Measurements from ENCODE around the gene SNN.

The SNN gene

DNA sequence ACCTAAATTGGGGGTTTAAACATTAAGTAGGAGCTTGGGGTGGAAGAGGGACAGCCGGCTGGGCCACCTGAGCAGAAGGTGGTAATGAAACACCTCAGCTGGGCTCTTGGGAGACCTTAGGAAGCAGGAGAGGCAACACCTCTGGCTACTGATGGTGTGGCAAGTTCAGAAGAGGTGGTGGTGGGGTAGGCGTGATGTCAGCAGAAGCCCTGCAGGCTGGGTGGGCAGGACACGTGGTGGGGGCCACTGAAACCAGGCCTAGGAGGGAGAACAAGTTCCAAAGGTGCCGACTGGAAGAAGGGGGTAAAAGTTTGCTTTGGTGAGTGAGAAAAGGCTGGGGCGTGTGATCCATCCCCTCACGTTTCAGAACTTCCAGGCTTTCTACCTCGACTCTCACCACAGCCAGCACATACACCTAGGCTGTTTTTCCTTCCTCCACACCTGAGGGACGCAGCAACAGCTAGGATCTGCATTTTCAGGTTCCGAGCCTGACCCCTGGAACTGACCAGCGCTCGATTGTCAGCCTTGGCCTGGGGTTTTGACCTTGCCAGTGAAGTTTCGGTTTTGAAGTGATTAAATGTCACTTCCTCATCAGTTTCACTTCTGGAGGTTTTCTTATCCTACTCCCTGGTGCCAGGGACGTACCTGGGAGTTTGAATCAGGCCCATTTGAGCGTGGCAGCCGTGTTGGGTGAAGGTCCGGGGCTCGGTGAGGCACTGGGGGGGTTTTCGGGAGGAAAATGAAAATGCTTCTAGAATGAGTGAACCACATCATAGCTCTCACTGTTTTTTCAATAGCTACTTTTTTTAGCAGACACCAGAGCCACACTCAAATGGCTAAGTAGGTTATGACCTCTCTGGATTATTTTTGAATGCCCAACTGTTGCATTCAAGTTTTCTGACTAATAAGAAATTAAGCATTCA lies 10.0 kb downstream of the SNN start:
- H3K27ac Mint-ChIP-seq: peak overlapping the region; percentile 70
- no peaks in the 10 kb centered on the region for H3K36me3 Mint-ChIP-seq
- H3K9me3 Mint-ChIP-seq (ENCODE audit: low read depth): no peaks in the 10 kb centered on the region
- H3K27me3 Mint-ChIP-seq: no peaks in the 10 kb centered on the region
- H3K4me1 Mint-ChIP-seq (ENCODE audit: low read depth): peaks cover 76% of the 10 kb centered on the region
- H3K4me3 Mint-ChIP-seq: no peak overlapping the region

DNA sequence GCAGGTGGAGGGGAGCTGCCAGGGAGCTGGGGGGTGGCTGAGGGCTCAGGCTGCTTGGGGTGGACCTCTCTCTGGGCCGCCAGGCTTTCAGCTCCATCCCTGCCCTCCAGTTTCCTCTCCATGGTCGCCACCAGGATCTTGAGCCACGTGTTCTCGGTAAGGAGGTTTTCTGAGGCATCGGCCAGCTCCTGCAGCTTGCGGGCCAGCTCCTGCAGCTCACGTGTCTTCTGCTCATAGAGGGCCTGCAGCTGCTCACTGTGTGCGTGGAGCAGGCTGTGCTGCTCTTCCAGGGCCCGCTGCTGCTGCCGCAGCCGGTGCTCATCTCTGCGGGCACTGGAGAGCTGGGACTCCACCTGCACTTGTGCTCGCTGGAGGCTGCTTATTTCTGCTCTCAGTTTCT lies 11.0 kb downstream of the SNN start:
- no peaks in the 10 kb centered on the region for H3K27me3 Mint-ChIP-seq
- H3K36me3 Mint-ChIP-seq: peaks cover 2% of the 10 kb centered on the region
- no peak overlapping the region for H3K27ac Mint-ChIP-seq
- H3K4me1 Mint-ChIP-seq (ENCODE audit: low read depth): peaks cover 68% of the 10 kb centered on the region
- no peaks in the 10 kb centered on the region for H3K9me3 Mint-ChIP-seq (ENCODE audit: low read depth)
- no peak overlapping the region for H3K4me3 Mint-ChIP-seq

GRCh38 chr16:11679941-11680911 lies 12.0 kb downstream of the SNN start:
- H3K4me3 Mint-ChIP-seq: no peak overlapping the region

DNA sequence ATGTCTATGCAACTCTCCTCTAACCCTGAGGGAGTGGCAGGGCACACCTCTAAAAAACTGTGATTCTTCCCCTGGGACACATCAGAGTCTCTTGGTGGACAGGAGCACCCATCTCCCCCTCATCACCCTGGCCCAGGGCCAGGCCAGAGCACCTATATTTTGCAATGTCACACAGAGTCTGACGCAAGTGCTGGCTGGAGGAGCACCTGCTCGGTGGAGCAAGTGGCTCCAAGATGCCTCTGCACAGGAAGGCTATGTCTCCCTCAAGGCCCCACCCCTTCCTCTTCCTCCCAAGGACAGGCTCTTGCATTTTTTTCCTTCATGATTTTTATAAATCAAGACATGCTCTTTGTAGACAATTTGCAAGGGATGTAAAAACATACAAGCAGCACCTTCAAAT lies 13.3 kb downstream of the SNN start:
- Mint-ChIP-seq H3K4me3 (peak overlapping the region; percentile 36), H3K36me3 (peaks cover 4% of the 10 kb centered on the region), H3K27me3 (no peaks in the 10 kb centered on the region), H3K27ac (peak overlapping the region; percentile 84), H3K9me3 (ENCODE audit: low read depth) (no peaks in the 10 kb centered on the region), H3K4me1 (ENCODE audit: low read depth) (peaks cover 57% of the 10 kb centered on the region)

More at GRCh38 chr16:11679941-11680911, 12.0 kb downstream of the SNN start:
- Mint-ChIP-seq H3K9me3 (ENCODE audit: low read depth) (no peaks in the 10 kb centered on the region), H3K36me3 (peaks cover 2% of the 10 kb centered on the region), H3K27me3 (no peaks in the 10 kb centered on the region), H3K27ac (peak overlapping the region; percentile 88), H3K4me1 (ENCODE audit: low read depth) (peaks cover 64% of the 10 kb centered on the region)

DNA sequence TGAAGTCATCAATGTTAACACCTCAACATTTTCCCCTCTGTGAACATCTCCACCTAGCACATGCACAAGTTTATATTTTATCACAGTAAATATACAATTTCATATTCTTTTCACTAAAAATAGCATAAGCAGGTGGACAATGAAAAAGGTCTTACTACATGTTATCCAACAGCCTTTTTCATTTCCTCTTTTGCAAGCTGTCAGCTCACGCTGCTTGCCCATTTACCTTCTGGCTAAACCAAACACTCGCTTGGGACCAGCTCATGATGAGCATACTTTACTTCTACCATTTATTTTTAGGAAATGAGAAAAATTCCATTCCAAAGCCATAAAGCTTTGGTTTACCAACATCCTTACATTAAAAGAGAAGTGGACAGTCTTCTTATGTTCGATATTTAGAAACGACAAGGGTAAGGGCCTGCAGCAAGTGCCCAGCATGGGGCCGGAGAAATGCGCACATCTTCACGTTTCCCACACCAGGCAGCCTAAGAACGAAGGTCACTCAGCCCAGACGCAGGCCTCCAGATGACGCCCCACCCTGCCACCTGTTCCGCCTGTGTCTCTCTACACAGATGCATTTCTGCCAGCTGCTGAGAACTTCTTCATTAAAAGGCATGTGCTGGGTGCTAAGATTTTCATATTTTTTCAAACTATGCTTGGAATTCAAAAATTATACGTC lies 13.9 kb downstream of the SNN start:
- Mint-ChIP-seq H3K27ac (peak overlapping the region; percentile 84), H3K36me3 (peaks cover 4% of the 10 kb centered on the region), H3K4me1 (ENCODE audit: low read depth) (peaks cover 54% of the 10 kb centered on the region), H3K27me3 (no peaks in the 10 kb centered on the region), H3K9me3 (ENCODE audit: low read depth) (no peaks in the 10 kb centered on the region), H3K4me3 (peak overlapping the region; percentile 36)

- Mint-ChIP-seq H3K4me1 (ENCODE audit: low read depth) (peaks cover 49% of the 10 kb centered on the region), H3K36me3 (peaks cover 5% of the 10 kb centered on the region), H3K4me3 (no peak overlapping the region), H3K27me3 (no peaks in the 10 kb centered on the region), H3K27ac (peak overlapping the region; percentile 76), H3K9me3 (ENCODE audit: low read depth) (no peaks in the 10 kb centered on the region)
Observed at GRCh38 chr16:11682655-11683096, 14.4 kb downstream of the SNN start.

DNA sequence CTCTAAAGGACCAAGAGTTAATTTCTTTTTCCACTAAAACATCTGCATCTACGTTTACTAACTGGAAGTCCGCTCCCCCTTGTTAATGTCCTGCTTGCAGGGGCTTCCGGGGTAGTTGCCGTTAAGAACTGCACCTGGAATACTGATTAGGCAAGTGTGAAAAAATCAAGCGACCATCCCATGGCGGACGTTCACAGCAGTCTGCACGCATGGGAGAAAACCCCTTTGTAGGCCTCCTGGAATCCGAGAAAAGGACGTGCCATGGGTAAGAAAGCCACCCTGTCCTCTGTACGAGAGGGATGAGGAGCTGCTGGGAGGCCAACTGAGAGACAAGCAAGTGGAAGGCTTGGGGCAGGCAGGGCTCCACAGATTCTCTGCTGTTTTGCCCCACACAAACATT lies 14.9 kb downstream of the SNN start:
- no peak overlapping the region for H3K27ac Mint-ChIP-seq
- H3K36me3 Mint-ChIP-seq: peaks cover 8% of the 10 kb centered on the region
- H3K9me3 Mint-ChIP-seq (ENCODE audit: low read depth): no peaks in the 10 kb centered on the region
- H3K4me3 Mint-ChIP-seq: no peak overlapping the region
- H3K27me3 Mint-ChIP-seq: no peaks in the 10 kb centered on the region
- peaks cover 46% of the 10 kb centered on the region for H3K4me1 Mint-ChIP-seq (ENCODE audit: low read depth)

DNA sequence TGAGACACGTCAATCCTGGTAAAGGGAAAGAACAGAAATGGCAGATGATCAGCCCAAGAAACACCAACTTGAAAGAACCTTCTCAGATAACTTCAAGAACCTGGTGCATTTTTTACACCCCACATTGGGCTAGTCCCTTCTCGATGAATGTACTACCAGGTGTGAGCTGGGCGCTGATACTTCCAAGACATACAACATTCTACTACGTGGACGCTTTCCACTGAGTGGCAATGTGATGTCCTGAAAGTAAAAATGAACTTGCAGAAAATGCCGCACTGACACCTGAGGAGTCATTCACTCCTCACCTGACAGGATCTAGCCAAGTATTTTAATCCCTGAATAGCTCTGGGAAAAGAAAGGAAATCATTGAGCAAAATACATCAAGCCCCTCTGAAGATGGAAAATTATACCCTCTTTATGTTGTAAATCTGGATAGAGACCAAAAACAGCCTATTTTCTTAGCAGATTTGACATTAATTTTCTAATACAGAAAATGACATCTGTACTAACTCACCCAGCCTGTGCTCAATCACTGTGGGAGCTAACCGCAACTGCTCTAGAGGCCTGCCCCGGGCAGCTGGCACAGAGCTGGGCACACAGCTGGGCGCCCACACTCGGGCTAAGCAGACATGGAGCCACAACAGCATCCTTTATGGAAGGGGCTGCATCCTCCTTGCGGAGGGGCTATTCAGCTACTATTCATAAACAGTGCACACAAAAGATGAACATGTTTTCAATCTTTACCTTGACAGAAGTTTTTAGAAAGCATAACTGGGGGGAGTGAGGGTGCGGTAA lies 16.2 kb downstream of the SNN start:
- no peak overlapping the region for H3K4me3 Mint-ChIP-seq
- peaks cover 49% of the 10 kb centered on the region for H3K4me1 Mint-ChIP-seq (ENCODE audit: low read depth)
- peaks cover 8% of the 10 kb centered on the region for H3K36me3 Mint-ChIP-seq

GRCh38 chr16:11685844-11686618 lies 17.8 kb downstream of the SNN start:
- H3K27ac Mint-ChIP-seq: no peak overlapping the region
- H3K4me1 Mint-ChIP-seq (ENCODE audit: low read depth): peaks cover 41% of the 10 kb centered on the region
- peaks cover 14% of the 10 kb centered on the region for H3K36me3 Mint-ChIP-seq

More for the DNA sequence above, 16.2 kb downstream of the SNN start:
- Mint-ChIP-seq H3K9me3 (ENCODE audit: low read depth) (no peaks in the 10 kb centered on the region), H3K27me3 (no peaks in the 10 kb centered on the region), H3K27ac (peak overlapping the region; percentile 64)

GRCh38 chr16:11686713-11687380 lies 18.6 kb downstream of the SNN start:
- Mint-ChIP-seq H3K4me1 (ENCODE audit: low read depth) (peaks cover 33% of the 10 kb centered on the region), H3K27ac (no peak overlapping the region), H3K9me3 (ENCODE audit: low read depth) (no peaks in the 10 kb centered on the region), H3K27me3 (no peaks in the 10 kb centered on the region), H3K36me3 (peaks cover 15% of the 10 kb centered on the region), H3K4me3 (no peak overlapping the region)

More at GRCh38 chr16:11685844-11686618, 17.8 kb downstream of the SNN start:
- Mint-ChIP-seq H3K9me3 (ENCODE audit: low read depth) (no peaks in the 10 kb centered on the region), H3K27me3 (no peaks in the 10 kb centered on the region), H3K4me3 (no peak overlapping the region)

DNA sequence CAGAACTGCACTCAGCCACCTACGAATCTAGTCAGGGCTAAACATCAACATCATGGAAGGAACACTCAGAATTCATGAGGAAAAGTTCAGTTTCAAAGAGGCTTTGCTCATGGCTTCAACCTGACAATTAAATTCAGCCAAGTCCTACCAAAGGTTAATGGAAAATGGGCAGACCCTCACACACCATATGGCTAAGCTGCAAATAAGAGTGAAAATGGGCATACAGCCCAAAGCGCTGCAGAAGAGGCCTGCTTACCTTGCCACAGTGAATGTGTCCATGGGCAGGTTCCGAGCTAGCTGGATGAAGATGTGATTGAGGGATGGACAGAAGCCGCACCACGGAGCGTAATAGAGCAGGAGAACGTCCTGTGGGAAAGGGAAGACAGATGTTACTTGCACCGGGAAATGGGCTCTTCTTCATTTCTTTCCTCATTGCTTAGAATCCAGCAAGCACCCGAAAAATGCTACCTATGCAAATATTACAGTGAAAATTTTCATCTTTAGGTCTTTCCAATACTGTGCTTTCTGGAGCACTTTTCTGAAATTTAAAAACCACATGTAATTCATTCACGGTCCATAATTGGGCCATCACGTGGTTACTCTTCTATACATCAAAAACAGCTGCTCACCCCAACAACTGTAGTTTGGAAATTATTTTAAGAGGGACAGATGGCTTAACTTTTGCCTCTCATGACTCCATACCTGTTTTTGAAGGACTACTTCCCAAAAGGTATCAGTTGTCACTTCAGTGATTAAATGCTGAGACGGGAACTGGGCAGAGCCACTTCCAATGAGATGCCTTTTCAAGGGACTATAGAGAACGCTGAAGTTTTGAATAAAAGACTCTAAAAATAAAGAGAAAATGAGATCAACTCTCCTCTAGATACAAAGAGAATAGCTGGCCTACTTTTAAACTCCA lies 19.6 kb downstream of the SNN start:
- peaks cover 23% of the 10 kb centered on the region for H3K4me1 Mint-ChIP-seq (ENCODE audit: low read depth)
- no peaks in the 10 kb centered on the region for H3K27me3 Mint-ChIP-seq
- H3K27ac Mint-ChIP-seq: peak overlapping the region; percentile 34
- no peak overlapping the region for H3K4me3 Mint-ChIP-seq
- no peaks in the 10 kb centered on the region for H3K9me3 Mint-ChIP-seq (ENCODE audit: low read depth)
- peaks cover 15% of the 10 kb centered on the region for H3K36me3 Mint-ChIP-seq

DNA sequence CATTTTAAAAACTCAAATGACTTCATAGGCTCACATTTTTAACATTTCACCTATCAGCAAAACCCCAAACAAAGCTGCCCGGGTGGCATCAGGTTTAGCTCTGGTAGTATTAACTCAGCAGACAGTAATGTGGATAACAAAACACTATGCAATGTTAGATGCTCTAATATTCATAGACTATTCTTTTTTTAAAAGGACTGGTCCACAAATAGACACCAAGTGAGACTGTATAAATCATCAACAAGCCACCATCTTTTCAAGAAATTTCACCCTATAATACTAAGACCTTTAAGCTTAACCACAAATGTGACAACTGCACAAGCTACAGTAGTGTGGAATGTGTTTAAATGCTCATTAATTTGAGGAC lies 20.2 kb downstream of the SNN start:
- no peaks in the 10 kb centered on the region for H3K9me3 Mint-ChIP-seq (ENCODE audit: low read depth)
- H3K27ac Mint-ChIP-seq: no peak overlapping the region
- H3K4me3 Mint-ChIP-seq: no peak overlapping the region
- peaks cover 15% of the 10 kb centered on the region for H3K36me3 Mint-ChIP-seq
- H3K4me1 Mint-ChIP-seq (ENCODE audit: low read depth): peaks cover 22% of the 10 kb centered on the region
- no peaks in the 10 kb centered on the region for H3K27me3 Mint-ChIP-seq
